Keratinocyte (primary cell): ENCODE results near the gene GH1. TPM values are rescaled to one million over a fixed set of nuclear protein-coding genes. Genes with fewer than 3 reads are reported as not detected.
"Not testable (repeated sequence)": the region's sequence is repeated elsewhere in the genome, so short reads cannot be mapped to it uniquely, and the experiment has no call there.

ENCODE experiments used
- DNase-seq: peaks from one replicate; pipeline ENCODE4 v3.0.0-alpha.2; 2011; ENCODE audit warnings: low read depth, missing footprints, low spot score
- FAIRE-seq: peaks from 2 replicates; lab custom pipeline; 2011; peaks lifted over from hg19 to GRCh38; lab: Jason Lieb, UNC
- H2AFZ ChIP-seq: 2 replicates; pipeline ENCODE4 v1.6.0; 2012; ENCODE audit warnings: low read length, control low read depth, inconsistent platforms; ENCODE audit not compliant: control insufficient read depth
- H3K27ac ChIP-seq: 2 replicates; pipeline ENCODE4 v1.5.1; 2011; ENCODE audit warnings: low read length; ENCODE audit not compliant: control insufficient read depth, insufficient read depth
- H3K27me3 ChIP-seq: 3 replicates; pipeline ENCODE4 v1.6.0; 2011; ENCODE audit warnings: low read length; ENCODE audit not compliant: control insufficient read depth, insufficient read depth; ENCODE audit errors: extremely low read depth
- H3K36me3 ChIP-seq, 2 experiments: 2 replicates in 1 of 2; 3 replicates in 1 of 2; pipeline ENCODE4 v1.5.1; 2011; ENCODE audit warnings: low read length in 2 of 2, mild to moderate bottlenecking in 1 of 2; ENCODE audit not compliant: control insufficient read depth in 2 of 2, insufficient read depth in 2 of 2; ENCODE audit errors: extremely low read depth in 1 of 2
- H3K4me1 ChIP-seq: 3 replicates; pipeline ENCODE4 v1.5.1; 2011; ENCODE audit warnings: low read length; ENCODE audit not compliant: control insufficient read depth, insufficient read depth; ENCODE audit errors: extremely low read depth
- H3K4me2 ChIP-seq: 3 replicates; pipeline ENCODE4 v1.6.0; 2011; ENCODE audit warnings: low read depth, low read length; ENCODE audit not compliant: control insufficient read depth, insufficient read depth; ENCODE audit errors: extremely low read depth
- H3K4me3 ChIP-seq, 3 experiments: fragments of 200-600 bp in 1 of 3; sonication (generic) in 1 of 3; 2 replicates in 2 of 3; 3 replicates in 1 of 3; pipeline ENCODE4 v1.5.1; 2011 to 2016; ENCODE audit warnings: low read length in 3 of 3, mild to moderate bottlenecking in 3 of 3, control low read depth in 2 of 3, inconsistent platforms in 1 of 3, low read depth in 1 of 3, mixed read lengths in 1 of 3, mixed run types in 1 of 3, moderate library complexity in 1 of 3; ENCODE audit not compliant: control insufficient read depth in 2 of 3, insufficient read depth in 2 of 3; ENCODE audit errors: extremely low read depth in 1 of 3
- H3K79me2 ChIP-seq: 2 replicates; pipeline ENCODE4 v1.6.0; 2012; ENCODE audit warnings: low read length; ENCODE audit not compliant: control insufficient read depth, insufficient read depth
- H3K9ac ChIP-seq: 3 replicates; pipeline ENCODE4 v1.6.0; 2011; ENCODE audit warnings: low read length; ENCODE audit not compliant: control insufficient read depth, insufficient read depth; ENCODE audit errors: extremely low read depth
- H3K9me1 ChIP-seq: 3 replicates; pipeline ENCODE4 v1.6.0; 2011; ENCODE audit warnings: low read length; ENCODE audit not compliant: control insufficient read depth, insufficient read depth; ENCODE audit errors: extremely low read depth
- H3K9me3 ChIP-seq: 2 replicates; pipeline ENCODE4 v1.5.1; 2012; ENCODE audit warnings: low read depth, low read length; ENCODE audit not compliant: control insufficient read depth
- H4K20me1 ChIP-seq: 3 replicates; pipeline ENCODE4 v1.6.0; 2011; ENCODE audit warnings: low read length; ENCODE audit not compliant: control insufficient read depth, insufficient read depth; ENCODE audit errors: extremely low read depth
- CTCF ChIP-seq, 3 experiments: IDR thresholded peaks in 1 of 3; conservative IDR thresholded peaks in 1 of 3; optimal IDR thresholded peaks in 1 of 3; 2 replicates in 2 of 3; 3 replicates in 1 of 3; pipeline versions ENCODE3 to v1.5.1; 2011; ENCODE audit warnings: low read length in 3 of 3, mild to moderate bottlenecking in 3 of 3, moderate library complexity in 2 of 3, control low read depth in 1 of 3, inconsistent platforms in 1 of 3; ENCODE audit not compliant: insufficient read depth in 2 of 3; ENCODE audit errors: extremely low read depth in 1 of 3
- EZH2 ChIP-seq: IDR thresholded peaks from one replicate; pipeline ENCODE4 v1.6.1; 2012; ENCODE audit warnings: inconsistent platforms, mild to moderate bottlenecking, low read length, moderate library complexity
- dilution Hi-C: fragments of 300-500 bp; cut with MboI; formaldehyde crosslinking; loops from one replicate; pipeline ENCODE4 v1.7.0; 2020; ENCODE audit warnings: low sequenced_read_pairs; ENCODE audit not compliant: extremely low pct_ligation_motif_present
- polyA plus RNA-seq, 5 experiments: library from polyadenylated mRNA; depleted of rRNA in 3 of 5; stranded (reverse) in 3 of 5; stranded (forward) in 1 of 5; unstranded in 1 of 5; fragments of >200 nt; gene quantifications; 1 replicate in 1 of 5; 2 replicates in 3 of 5; 3 replicates in 1 of 5; pipeline versions ENCODE4 v1.2.1 to v1.2.3, GENCODE V29; 2011 to 2012; ENCODE audit warnings: missing spikeins in 2 of 5, low read depth in 1 of 5, low replicate concordance in 1 of 5

Gene GH1
- polyA plus RNA-seq, 1 donor (not counting 4 experiments of a cell fraction or from before 2014, with no cell fraction given), result not detected

- H3K9me1 ChIP-seq, result no peaks in the 10 kb centered on the region
- no peaks in the 10 kb centered on the region for H4K20me1 ChIP-seq
- FAIRE-seq (no peak), DNase-seq (no peak)
- no peaks in the 10 kb centered on the region for H3K36me3 ChIP-seq
- H3K9me3 ChIP-seq, result no peaks in the 10 kb centered on the region
- no peaks in the 10 kb centered on the region for H3K79me2 ChIP-seq
- no peak within 1 kb of the TSS for H3K4me2 ChIP-seq
- no peaks in the 10 kb centered on the region for H3K4me1 ChIP-seq
- no peak within 1 kb of the TSS for H3K27ac ChIP-seq
- no peaks in the 10 kb centered on the region for H3K27me3 ChIP-seq
- H3K4me3 ChIP-seq, result no peak within 1 kb of the TSS
- dilution Hi-C loops, result no loop called here
- TF ChIP-seq EZH2, result no peak
- no peak for TF ChIP-seq CTCF (optimal IDR thresholded peaks at IDR 0.05 in 1 of 3, IDR thresholded peaks at IDR 0.05 in 1 of 3, conservative IDR thresholded peaks at IDR 0.05 in 1 of 3; ENCODE audit: extremely low read depth in 1 of 3, insufficient read depth in 2 of 3, low read length in 3 of 3)
- no peak within 1 kb of the TSS for H3K9ac ChIP-seq
- H2AFZ ChIP-seq, result no peak within 1 kb of the TSS
Observed at GRCh38 chr17:63911041-63911635, 7.5 kb downstream of the GH1 start, which contains the start of gene CSHL1. CSHL1 (minus strand) TSS chr17:63911258; CDS start chr17:63911196, 62 bp downstream.

GRCh38 chr17:63910096-63910495 lies 8.5 kb downstream of the GH1 start:
- dilution Hi-C loops, result no loop called here
- Histone ChIP-seq H3K4me2 (no peak overlapping the region), H3K27me3 (no peaks in the 10 kb centered on the region), H4K20me1 (no peaks in the 10 kb centered on the region), H3K9me3 (no peaks in the 10 kb centered on the region), H3K79me2 (no peaks in the 10 kb centered on the region), H3K4me3 (no peak overlapping the region), H3K4me1 (no peaks in the 10 kb centered on the region), H3K27ac (no peak overlapping the region), H3K9ac (no peak overlapping the region), H3K36me3 (no peaks in the 10 kb centered on the region), H2AFZ (no peak overlapping the region), H3K9me1 (no peaks in the 10 kb centered on the region)
- TF ChIP-seq EZH2 (no peak), CTCF (optimal IDR thresholded peaks at IDR 0.05 in 1 of 3, IDR thresholded peaks at IDR 0.05 in 1 of 3, conservative IDR thresholded peaks at IDR 0.05 in 1 of 3; ENCODE audit: extremely low read depth in 1 of 3, insufficient read depth in 2 of 3, low read length in 3 of 3) (no peak)
- DNase-seq (no peak), FAIRE-seq (no peak)

GRCh38 chr17:63909586-63909985 lies 9.1 kb downstream of the GH1 start:
- dilution Hi-C loops, H3K4me3 ChIP-seq, H4K20me1 ChIP-seq, H3K9me1 ChIP-seq, H3K79me2 ChIP-seq, FAIRE-seq, H3K9ac ChIP-seq, H3K4me1 ChIP-seq, H3K27me3 ChIP-seq, H2AFZ ChIP-seq, DNase-seq, H3K4me2 ChIP-seq, H3K36me3 ChIP-seq, H3K27ac ChIP-seq, H3K9me3 ChIP-seq: not testable (repeated sequence)
